Common myeloid progenitor, CD34-positive (primary cell): ENCODE measurements around the gene RAD51.

Experiments used
- CTCF ChIA-PET: fragments of 350-600 bp; sonication (Branson Sonifier 250); formaldehyde crosslinking; loops from one replicate; lab custom pipeline; 2021; ENCODE audit warnings: antibody characterized with exemption; lab: Charles Lee
- POLR2A ChIA-PET: fragments of 350-600 bp; sonication (Branson Sonifier 250); formaldehyde crosslinking; loops from one replicate; lab custom pipeline; 2021; ENCODE audit warnings: antibody characterized with exemption; lab: Charles Lee
- DNase-seq, 3 donors: peaks; one replicate each; pipeline versions ENCODE4 v3.0.0 to v3.0.0-alpha.2; 2013
- H3K27ac ChIP-seq, 2 experiments: 1 replicate in 1 of 2; 2 replicates in 1 of 2; pipeline ENCODE4 v1.7.0; 2013; ENCODE audit warnings: inconsistent platforms in 2 of 2, low read length in 2 of 2, mild to moderate bottlenecking in 2 of 2, low read depth in 1 of 2, moderate library complexity in 1 of 2; ENCODE audit not compliant: severe bottlenecking in 2 of 2, insufficient read depth in 1 of 2, poor library complexity in 1 of 2
- H3K27me3 ChIP-seq, 5 experiments: replicated peaks in 2 of 5; 1 replicate in 3 of 5; 2 replicates in 2 of 5; pipeline versions ENCODE4 v1.6.1 to v1.7.0; 2013; ENCODE audit warnings: low read length in 4 of 5, mild to moderate bottlenecking in 2 of 5, moderate library complexity in 2 of 5, inconsistent platforms in 1 of 5; ENCODE audit not compliant: insufficient read depth in 5 of 5, control insufficient read depth in 4 of 5
- H3K36me3 ChIP-seq, 4 experiments: 1 replicate in 2 of 4; 2 replicates in 2 of 4; pipeline versions ENCODE4 v1.6.1 to v1.7.0; 2013; ENCODE audit warnings: low read length in 3 of 4, control low read depth in 1 of 4, mild to moderate bottlenecking in 1 of 4; ENCODE audit not compliant: control insufficient read depth in 4 of 4, insufficient read depth in 4 of 4
- H3K4me1 ChIP-seq, 4 experiments: 1 replicate in 3 of 4; 2 replicates in 1 of 4; pipeline versions ENCODE4 v1.6.1 to v1.7.1; 2013; ENCODE audit warnings: low read length in 3 of 4, mild to moderate bottlenecking in 3 of 4, control low read depth in 1 of 4, inconsistent platforms in 1 of 4, moderate library complexity in 1 of 4; ENCODE audit not compliant: control insufficient read depth in 4 of 4, insufficient read depth in 4 of 4; ENCODE audit errors: control extremely low read depth in 1 of 4
- H3K4me3 ChIP-seq, 7 experiments: 1 replicate in 4 of 7; 2 replicates in 3 of 7; pipeline versions ENCODE4 v1.5.1 to v1.7.0; 2013; ENCODE audit warnings: mild to moderate bottlenecking in 7 of 7, low read length in 6 of 7, moderate library complexity in 6 of 7, inconsistent platforms in 2 of 7, low read depth in 2 of 7, control low read depth in 1 of 7; ENCODE audit not compliant: insufficient read depth in 4 of 7, control insufficient read depth in 1 of 7; ENCODE audit errors: extremely low read depth in 1 of 7
- H3K9me3 ChIP-seq, 5 experiments: 1 replicate in 4 of 5; 2 replicates in 1 of 5; pipeline versions ENCODE4 v1.6.1 to v1.7.1; 2013; ENCODE audit warnings: low read length in 4 of 5, mild to moderate bottlenecking in 2 of 5, inconsistent platforms in 1 of 5, low read depth in 1 of 5, moderate library complexity in 1 of 5; ENCODE audit not compliant: control insufficient read depth in 4 of 5, insufficient read depth in 2 of 5; ENCODE audit errors: control extremely low read depth in 1 of 5
- WGBS: methylation state at CpG from one replicate; pipeline ENCODE4 v1.1.5; 2013; ENCODE audit not compliant: insufficient coverage; 5-methylcytosine and 5-hydroxymethylcytosine counted together

RAD51 gene

DNA sequence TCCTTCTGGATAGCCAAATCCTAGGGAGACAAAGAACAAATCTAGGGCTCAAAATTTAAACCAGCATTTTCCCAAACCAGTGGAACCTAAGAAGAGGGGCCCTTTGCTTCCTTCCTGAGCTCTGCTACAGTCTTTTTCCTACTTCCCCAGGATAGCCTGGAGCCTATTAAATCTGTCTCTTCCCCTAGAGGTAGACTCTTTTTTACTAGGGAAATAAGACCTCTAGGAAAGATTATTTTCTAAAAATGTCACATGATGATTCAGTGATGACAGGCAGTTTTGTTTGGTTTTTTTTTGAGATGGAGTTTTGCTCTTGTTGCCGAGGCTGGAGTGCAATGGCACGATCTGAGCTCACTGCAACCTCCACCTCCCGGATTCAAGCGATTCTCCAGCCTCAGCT, 41.6 kb downstream of the RAD51 start:
- Histone ChIP-seq H3K9me3 (no peaks in the 10 kb centered on the region), H3K36me3 (peaks cover 18 to 84% (median 65%) of the 10 kb centered on the region in 4 experiments), H3K4me1 (no peaks in the 10 kb centered on the region), H3K27ac (peak overlapping the region in 1 of 2 experiments; percentile 39), H3K27me3 (no peaks in the 10 kb centered on the region), H3K4me3 (no peak overlapping the region)
- DNase-seq = no peak
- WGBS = 91% methylated on average over 4 of the region's 4 CpGs
- CTCF ChIA-PET = interaction anchor here (1.4 to 1.6 kb wide), 2 partner anchors 11 to 40 kb away, joined by 3 to 6 read pairs; no protein-coding TSS in a partner anchor
- POLR2A ChIA-PET = no interaction called here

DNA sequence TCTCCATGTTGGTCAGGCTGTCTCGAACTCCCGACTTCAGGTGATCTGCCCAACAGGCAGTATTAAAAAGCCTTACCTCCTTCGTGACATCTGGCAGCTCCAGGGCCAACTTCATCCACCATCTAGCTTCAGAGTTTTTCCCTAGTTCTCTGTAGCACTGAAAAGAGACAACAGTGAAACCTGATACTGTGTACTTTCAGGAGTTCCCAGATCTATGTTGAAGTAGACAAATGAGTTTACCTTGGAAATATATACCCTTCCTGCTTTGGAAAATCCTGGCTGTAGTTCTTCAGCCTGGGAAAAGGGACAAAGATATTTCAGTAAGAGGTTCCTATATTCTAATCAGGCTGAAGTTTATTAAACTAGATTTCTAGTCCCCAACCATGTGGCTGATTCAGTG, 42.1 kb downstream of the RAD51 start:
- CTCF ChIA-PET = interaction anchor here (1.6 kb wide), 1 partner anchor 40 kb away, joined by 3 read pairs; no protein-coding TSS in a partner anchor
- 96% methylated on average over 3 of the region's 3 CpGs for WGBS
- Histone ChIP-seq H3K9me3 (no peaks in the 10 kb centered on the region), H3K4me1 (no peaks in the 10 kb centered on the region), H3K36me3 (peaks cover 15 to 80% (median 65%) of the 10 kb centered on the region in 4 experiments), H3K27me3 (no peaks in the 10 kb centered on the region), H3K4me3 (no peak overlapping the region), H3K27ac (peak overlapping the region in 1 of 2 experiments; percentile 10)
- DNase-seq = no peak
- POLR2A ChIA-PET = no interaction called here

DNA sequence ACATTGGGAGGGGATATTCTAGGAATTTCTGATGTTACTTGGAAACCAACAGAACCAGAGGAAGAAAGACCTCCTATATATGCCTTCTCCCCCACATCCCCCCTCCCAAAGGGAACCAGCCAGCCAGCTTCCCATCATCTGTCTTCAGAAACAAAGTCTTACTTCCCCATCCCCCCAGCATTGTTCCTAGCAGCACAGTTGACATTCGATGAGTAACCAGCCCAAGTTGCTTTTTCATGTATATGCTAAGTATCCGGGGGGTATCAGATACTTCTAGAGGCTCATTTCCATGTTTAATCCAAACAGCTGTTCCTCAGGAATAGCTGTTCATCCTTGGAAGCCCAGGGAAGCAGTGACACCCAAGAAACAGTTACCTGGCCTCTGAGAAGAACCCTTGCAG, 44.1 kb downstream of the RAD51 start:
- Histone ChIP-seq H3K36me3 (peaks cover 18 to 89% (median 71%) of the 10 kb centered on the region in 4 experiments), H3K27me3 (no peaks in the 10 kb centered on the region), H3K9me3 (no peaks in the 10 kb centered on the region), H3K4me1 (peaks cover 0 to 5% (median 3%) of the 10 kb centered on the region in 4 experiments), H3K27ac (no peak overlapping the region), H3K4me3 (no peak overlapping the region)
- POLR2A ChIA-PET = no interaction called here
- no peak for DNase-seq
- 90% methylated on average over 2 of the region's 2 CpGs for WGBS
- CTCF ChIA-PET = interaction anchor here (0.8 to 2.2 kb wide), 12 partner anchors 10 to 156 kb away, joined by 3 to 7 read pairs (median 4); partner anchors contain the start of gene VPS18

DNA sequence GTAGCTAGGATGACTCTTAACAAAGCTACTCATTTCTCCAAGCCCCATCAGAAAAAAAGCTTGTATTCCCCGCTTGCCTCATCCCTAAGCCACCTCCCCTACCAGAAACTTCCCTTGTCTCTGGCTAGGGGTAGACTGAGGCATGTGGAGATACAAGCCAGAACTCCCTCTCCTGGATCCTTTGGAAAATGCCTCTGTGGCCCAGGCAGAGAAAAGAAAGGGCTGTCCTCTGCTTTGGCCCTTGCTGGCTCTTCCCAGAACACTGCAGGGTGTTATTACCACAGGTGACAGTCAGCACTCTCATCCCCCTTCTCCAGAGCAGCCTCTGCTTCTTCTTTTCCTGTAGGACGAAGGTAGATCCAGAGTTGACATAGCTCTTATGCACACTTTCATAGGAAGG, 44.9 kb downstream of the RAD51 start:
- WGBS = no CpG with 5 or more reads among the region's 2 CpGs
- POLR2A ChIA-PET = no interaction called here
- Histone ChIP-seq H3K27me3 (no peaks in the 10 kb centered on the region), H3K36me3 (peaks cover 21 to 89% (median 69%) of the 10 kb centered on the region in 4 experiments), H3K4me3 (no peak overlapping the region), H3K9me3 (no peaks in the 10 kb centered on the region), H3K4me1 (peaks cover 0 to 13% (median 10%) of the 10 kb centered on the region in 4 experiments), H3K27ac (no peak overlapping the region)
- CTCF ChIA-PET = interaction anchor here (0.9 to 2.2 kb wide), 11 partner anchors 9 to 155 kb away, joined by 3 to 7 read pairs (median 3); partner anchors contain the start of gene VPS18
- DNase-seq = no peak

DNA sequence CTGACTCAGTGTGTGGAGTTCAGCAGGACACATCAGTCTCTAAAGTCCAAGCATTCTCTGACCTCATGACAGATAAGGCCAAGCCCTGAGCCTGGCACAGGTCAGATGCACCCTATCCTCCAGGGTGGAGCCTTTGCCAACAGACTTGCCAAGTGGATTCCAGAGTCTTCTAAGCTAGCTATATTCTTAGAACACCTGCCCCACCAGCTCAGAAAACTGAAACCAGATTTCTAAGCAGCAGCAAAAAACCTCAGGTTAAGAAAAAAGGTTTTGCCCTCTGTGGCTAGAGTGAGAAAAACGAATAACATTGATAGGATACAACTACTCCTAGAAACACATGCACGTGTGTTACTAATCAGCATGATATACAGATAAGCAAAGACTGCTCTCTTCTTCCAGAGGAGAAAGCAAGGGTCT, 48.5 kb downstream of the RAD51 start:
- ChIA-PET POLR2A (no interaction called here), CTCF (interaction anchor here (0.8 to 13.4 kb wide), 8 partner anchors 9 to 151 kb away, joined by 3 to 204 read pairs (median 6); partner anchors contain the start of genes C15orf62 and VPS18)
- no peak overlapping the region for H3K27ac ChIP-seq
- H3K4me3 ChIP-seq = no peak overlapping the region
- 100% methylated on average over 1 of the region's 2 CpGs for WGBS
- DNase-seq = no peak
- peaks cover 14 to 75% (median 54%) of the 10 kb centered on the region in 4 experiments for H3K36me3 ChIP-seq
- H3K4me1 ChIP-seq = peaks cover 0 to 35% (median 32%) of the 10 kb centered on the region in 4 experiments
- no peaks in the 10 kb centered on the region for H3K27me3 ChIP-seq
- H3K9me3 ChIP-seq = no peaks in the 10 kb centered on the region

DNA sequence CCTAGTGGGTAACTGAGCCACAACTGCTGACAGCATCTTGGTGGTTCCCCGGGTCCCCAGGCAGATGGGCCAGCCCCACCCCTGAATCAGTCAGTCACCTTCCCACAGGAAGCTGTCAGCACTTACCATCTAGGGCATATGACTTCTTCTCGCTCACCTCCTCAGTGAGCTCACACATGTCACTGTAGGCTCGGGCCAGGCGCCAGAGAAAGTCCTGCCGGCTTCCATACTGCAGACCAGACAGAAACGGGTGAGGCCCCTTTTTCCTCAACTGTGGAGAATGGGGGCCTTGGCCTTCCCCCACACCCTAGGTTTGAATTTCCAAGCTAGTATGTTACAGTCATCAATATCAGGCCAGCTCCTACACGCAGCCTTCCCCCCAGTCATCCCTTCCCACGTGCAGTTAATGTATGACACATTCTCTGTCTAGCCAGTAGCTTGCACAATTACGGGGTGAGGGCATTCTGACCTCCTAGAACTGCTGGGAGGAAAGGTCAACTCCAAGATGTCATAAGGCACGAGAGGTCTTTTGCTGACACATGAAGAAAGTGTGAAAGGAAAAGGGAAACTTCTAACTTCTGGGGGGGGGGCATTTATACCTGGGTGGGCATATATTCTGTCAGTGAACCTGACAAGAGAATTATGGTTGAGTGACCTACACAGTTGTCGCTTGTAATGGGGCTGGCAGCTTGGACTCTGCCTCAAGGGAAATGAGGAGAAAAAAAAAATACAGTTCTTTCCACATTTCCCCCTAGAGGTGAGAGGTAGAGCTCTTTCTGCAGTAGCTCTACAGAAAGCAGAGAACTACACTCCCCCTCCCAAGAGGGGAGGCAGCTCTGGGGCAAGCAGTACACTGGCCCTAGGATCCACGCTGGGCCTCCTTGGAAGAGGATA, 49.2 kb downstream of the RAD51 start:
- CTCF ChIA-PET = interaction anchor here (0.6 to 13.4 kb wide), 14 partner anchors 9 to 150 kb away, joined by 3 to 204 read pairs (median 4); partner anchors contain the start of genes C15orf62, RAD51 and VPS18
- POLR2A ChIA-PET = no interaction called here
- WGBS = 95% methylated on average over 10 of the region's 12 CpGs
- peaks cover 9 to 68% (median 52%) of the 10 kb centered on the region in 4 experiments for H3K36me3 ChIP-seq
- peak in 1 of 3 donors; percentile 26 for DNase-seq
- H3K4me3 ChIP-seq = no peak overlapping the region
- H3K27me3 ChIP-seq = no peaks in the 10 kb centered on the region
- no peaks in the 10 kb centered on the region for H3K9me3 ChIP-seq
- H3K4me1 ChIP-seq = peaks cover 0 to 35% (median 32%) of the 10 kb centered on the region in 4 experiments
- peak overlapping the region in 1 of 2 experiments; percentile 34 for H3K27ac ChIP-seq
